ENCODE measurements around the gene ST8SIA6. TPM values are rescaled to one million over a fixed set of nuclear protein-coding genes. Genes with fewer than 3 reads are reported as not detected.
"Not testable (repeated sequence)": the region's sequence is repeated elsewhere in the genome, so short reads cannot be mapped to it uniquely, and the experiment has no call there.

The ST8SIA6 gene
- polyA plus RNA-seq, 1 donor = 0.71 TPM

- no peak for DNase-seq
Observed at GRCh38 chr10:17340144-17340829, 114.1 kb downstream of the ST8SIA6 start.

GRCh38 chr10:17335065-17335464 is 119.3 kb downstream of the ST8SIA6 start:
- DNase-seq = no peak

GRCh38 chr10:17330501-17330900 is 123.9 kb downstream of the ST8SIA6 start:
- no peak for DNase-seq

GRCh38 chr10:17326377-17326776 is 128.0 kb downstream of the ST8SIA6 start:
- no peak for DNase-seq

- DNase-seq = not testable (repeated sequence)
Observed at GRCh38 chr10:17321957-17322356, 132.4 kb downstream of the ST8SIA6 start.

- no peak for DNase-seq
Observed at GRCh38 chr10:17316488-17317170, 137.8 kb downstream of the ST8SIA6 start.

GRCh38 chr10:17309435-17309834 is 145.0 kb downstream of the ST8SIA6 start:
- DNase-seq = no peak

GRCh38 chr10:17307123-17307522 is 147.3 kb downstream of the ST8SIA6 start:
- no peak for DNase-seq

- DNase-seq = no peak
Observed at GRCh38 chr10:17292375-17292774, 162.0 kb downstream of the ST8SIA6 start.

- no peak for DNase-seq
Observed at GRCh38 chr10:17290226-17290625, 164.2 kb downstream of the ST8SIA6 start.

GRCh38 chr10:17289763-17290162 is 164.6 kb downstream of the ST8SIA6 start:
- no peak for DNase-seq

- DNase-seq = no peak
Observed at GRCh38 chr10:17286562-17287550, 167.5 kb downstream of the ST8SIA6 start.

- DNase-seq = no peak
Observed at GRCh38 chr10:17282311-17282710, 172.1 kb downstream of the ST8SIA6 start.

GRCh38 chr10:17278607-17279240 is 175.7 kb downstream of the ST8SIA6 start:
- no peak for DNase-seq

GRCh38 chr10:17276756-17277424 is 177.5 kb downstream of the ST8SIA6 start:
- DNase-seq = no peak

- DNase-seq = no peak
Observed at GRCh38 chr10:17273403-17273802, 181.0 kb downstream of the ST8SIA6 start.

GRCh38 chr10:17272648-17273047 is 181.7 kb downstream of the ST8SIA6 start:
- no peak for DNase-seq

Measured in hindlimb muscle (tissue), 1 donor.